K562 (cell line): ENCODE measurements around the gene ARHGAP9. TPM values are rescaled to one million over a fixed set of nuclear protein-coding genes. Genes with fewer than 3 reads are reported as not detected.

Source experiments
- ATAC-seq: fragments of 200-7000 bp; cut with Tn5 transposase; 3 replicates; pipeline ENCODE4 v1.9.1; 2020; ENCODE audit warnings: moderate library complexity
- BruUV-seq: library from RNA; stranded (reverse); fragments of 400-500 nt; replicated peaks from 2 replicates; lab custom pipeline; 2021; lab: Mats Ljungman, UMichigan
- CTCF ChIA-PET: fragments of 300-600 bp; formaldehyde crosslinking; extraction: SDS; loops from one replicate; lab custom pipeline; 2021; ENCODE audit warnings: low intra/inter-chr PET ratio; lab: Yijun Ruan, JAX
- POLR2A ChIA-PET: fragments of 300-600, 350-650 bp; sonication (Branson Sonifier 250); formaldehyde crosslinking; extraction: SDS; loops from one replicate; lab custom pipeline; 2021; ENCODE audit warnings: antibody characterized with exemption, inconsistent platforms; lab: Yijun Ruan, JAX
- DNase-seq, 4 experiments: peaks; one replicate each; pipeline versions ENCODE4 v3.0.0 to v3.0.0-alpha.2; 2011 to 2018; ENCODE audit warnings: low spot score in 3 of 4, mixed read lengths in 3 of 4; ENCODE audit errors: extremely low read depth in 1 of 4
- FAIRE-seq: peaks from 2 replicates; lab custom pipeline; 2011; peaks lifted over from hg19 to GRCh38; lab: Jason Lieb, UNC
- H2AFZ ChIP-seq: 2 replicates; pipeline ENCODE4 v1.6.0; 2011; ENCODE audit warnings: low read depth, low read length, control low read depth, inconsistent platforms
- H3K27ac ChIP-seq: fragments of 200-600 bp; 3 replicates; pipeline ENCODE4 v1.8.0; 2011; ENCODE audit warnings: low read depth, mild to moderate bottlenecking, control low read depth, inconsistent platforms, low read length, moderate library complexity, mixed read lengths; ENCODE audit errors: extremely low read depth
- H3K27me3 ChIP-seq, 2 experiments: fragments of 300-600 bp in 1 of 2; 2 replicates in 1 of 2; 3 replicates in 1 of 2; pipeline versions ENCODE4 v1.6.0 to v1.8.0; 2011; ENCODE audit warnings: inconsistent platforms in 2 of 2, low read length in 2 of 2, mild to moderate bottlenecking in 1 of 2, mixed read lengths in 1 of 2, moderate library complexity in 1 of 2; ENCODE audit not compliant: control insufficient read depth in 2 of 2, insufficient read depth in 2 of 2
- H3K36me3 ChIP-seq: fragments of 300-600 bp; 3 replicates; pipeline ENCODE4 v1.8.0; 2011; ENCODE audit warnings: mild to moderate bottlenecking, low read length, inconsistent platforms; ENCODE audit not compliant: control insufficient read depth, insufficient read depth
- H3K4me1 ChIP-seq, 2 experiments: fragments of 200-600 bp in 1 of 2; replicated peaks in 1 of 2; 2 replicates in 1 of 2; 3 replicates in 1 of 2; pipeline versions ENCODE4 v1.5.1 to v1.8.0; 2011; ENCODE audit warnings: inconsistent platforms in 2 of 2, low read length in 2 of 2, mild to moderate bottlenecking in 1 of 2, mixed read lengths in 1 of 2, moderate library complexity in 1 of 2; ENCODE audit not compliant: control insufficient read depth in 2 of 2, insufficient read depth in 2 of 2
- H3K4me2 ChIP-seq: 2 replicates; pipeline ENCODE4 v1.6.1; 2011; ENCODE audit warnings: low read length, control low read depth, inconsistent platforms, mixed read lengths; ENCODE audit not compliant: insufficient read depth
- H3K4me3 ChIP-seq: fragments of 200-600 bp; sonication (generic), shearing (Covaris generic); 2 replicates; pipeline ENCODE4 v1.5.1; 2016; ENCODE audit warnings: control low read depth, inconsistent platforms
- H3K79me2 ChIP-seq: fragments of 200-600 bp; 3 replicates; pipeline ENCODE4 v1.8.0; 2011; ENCODE audit warnings: low read length, inconsistent platforms; ENCODE audit not compliant: control insufficient read depth, insufficient read depth
- H3K9ac ChIP-seq, 2 experiments: 2 replicates each; pipeline versions ENCODE4 v1.6.0 to v1.6.1; 2011; ENCODE audit warnings: low read depth in 2 of 2, low read length in 2 of 2, control low read depth in 1 of 2, inconsistent platforms in 1 of 2, mild to moderate bottlenecking in 1 of 2, mixed read lengths in 1 of 2; ENCODE audit not compliant: insufficient read depth in 1 of 2
- H3K9me1 ChIP-seq: one replicate; pipeline ENCODE4 v1.6.0; 2011; ENCODE audit warnings: inconsistent platforms, mild to moderate bottlenecking, low read length, moderate library complexity; ENCODE audit not compliant: control insufficient read depth, insufficient read depth
- H3K9me3 ChIP-seq: replicated peaks from 2 replicates; pipeline ENCODE4 v1.5.1; 2011; ENCODE audit warnings: low read depth, low read length, inconsistent platforms; ENCODE audit not compliant: control insufficient read depth, insufficient read depth
- H4K20me1 ChIP-seq: replicated peaks from 2 replicates; pipeline ENCODE4 v1.6.1; 2011; ENCODE audit warnings: low read length, inconsistent platforms, mixed read lengths; ENCODE audit not compliant: control insufficient read depth, insufficient read depth
- ARNT ChIP-seq, 2 experiments: fragments of 450-650 bp; IDR thresholded peaks; 2 replicates each; pipeline ENCODE4 v1.6.1; 2016; ENCODE audit warnings: mild to moderate bottlenecking in 1 of 2
- CBFA2T2 ChIP-seq: fragments of 450-650 bp; conservative IDR thresholded peaks from 2 replicates; pipeline ENCODE4 v1.6.1; 2017; ENCODE audit warnings: mild to moderate bottlenecking
- EP300 ChIP-seq: IDR thresholded peaks from 2 replicates; pipeline ENCODE4 v1.6.1; 2012; ENCODE audit warnings: low read length, improper control_type of control experiment
- ETS2 ChIP-seq: IDR thresholded peaks from 2 replicates; pipeline ENCODE4 v1.6.1; 2016; ENCODE audit warnings: borderline replicate concordance, missing genetic modification characterization, mild to moderate bottlenecking, moderate library complexity, missing compliant biosample characterization; ENCODE audit not compliant: poor library complexity, severe bottlenecking
- HDAC2 ChIP-seq: fragments of 450-650 bp; IDR thresholded peaks from 2 replicates; pipeline ENCODE4 v1.6.1; 2016; ENCODE audit warnings: mild to moderate bottlenecking
- MAFG ChIP-seq: fragments of 450-650 bp; conservative IDR thresholded peaks from 2 replicates; pipeline ENCODE4 v1.6.1; 2016; ENCODE audit warnings: missing genetic modification characterization, missing compliant biosample characterization
- MEF2D ChIP-seq: conservative IDR thresholded peaks from 2 replicates; pipeline ENCODE4 v1.6.1; 2016; ENCODE audit warnings: low read depth, missing genetic modification characterization, missing compliant biosample characterization
- NFATC3 ChIP-seq: fragments of 450-650 bp; IDR thresholded peaks from 2 replicates; pipeline ENCODE4 v1.6.1; 2017; ENCODE audit warnings: mild to moderate bottlenecking
- RBM22 ChIP-seq: fragments of 200-400 bp; formaldehyde crosslinking; IDR thresholded peaks from 2 replicates; pipeline ENCODE4 v1.6.1; 2018; ENCODE audit warnings: low read length, low read depth; ENCODE audit not compliant: poor library complexity, severe bottlenecking
- SMC3 ChIP-seq: conservative IDR thresholded peaks from 2 replicates; pipeline ENCODE4 v1.6.1; 2011; ENCODE audit warnings: low read depth, low read length, improper control_type of control experiment; ENCODE audit not compliant: insufficient read depth
- ZFX ChIP-seq: sonication (generic); formaldehyde crosslinking; IDR thresholded peaks from 2 replicates; pipeline ENCODE4 v1.8.0; 2022; ENCODE audit warnings: mild to moderate bottlenecking, missing genetic modification reagents, moderate library complexity
- WGBS: fragments of 100-300 bp; shearing (Covaris generic); methylation state at CpG from one replicate; pipeline ENCODE4 v1.1.6; 2016; ENCODE audit warnings: low coverage, mixed read lengths; ENCODE audit not compliant: insufficient coverage; ENCODE audit errors: missing lambda C conversion rate; 5-methylcytosine and 5-hydroxymethylcytosine counted together
- in situ Hi-C: fragments of 300-500 bp; cut with MboI; formaldehyde crosslinking; loops from 4 replicates; pipeline ENCODE4 v1.15.0; 2018; ENCODE audit warnings: inconsistent platforms, mixed read lengths
- intact Hi-C: fragments of 100-400 bp; cut with micrococcal nuclease; formaldehyde crosslinking; loops from 2 replicates; pipeline ENCODE4 v1.14.2; 2022
- polyA plus RNA-seq, 8 experiments: library from polyadenylated mRNA; depleted of rRNA in 4 of 8; stranded (reverse) in 5 of 8; unstranded in 3 of 8; fragments of >200 nt; fragmentation: Nextera tagmentation in 2 of 8; fragmentation: Illumina TruSeq in 1 of 8; extraction: Ambion mirVana in 2 of 8; extraction: Trizol in 1 of 8; gene quantifications; 2 replicates each; pipeline versions ENCODE4 v1.2.1 to v1.2.3, GENCODE V29; 2011 to 2014; ENCODE audit warnings: inconsistent platforms in 1 of 8, missing spikeins in 1 of 8
- total RNA-seq, 7 experiments: library from RNA; depleted of rRNA in 6 of 7; stranded (reverse); fragments of >200 nt in 6 of 7; fragmentation: Illumina TruSeq in 2 of 7; extraction: Trizol in 2 of 7; gene quantifications; 2 replicates each; pipeline versions ENCODE4 v1.2.1 to v1.2.3, GENCODE V29; 2011 to 2021; ENCODE audit warnings: low replicate concordance in 1 of 7
- TF ChIP-seq, protein P1 (sequence below), 3 experiments: fragments of 200-800 bp in 1 of 3; sonication (Bioruptor generic) in 1 of 3; sonication (generic) in 1 of 3; formaldehyde crosslinking in 1 of 3; IDR thresholded peaks; 2 replicates each; pipeline versions ENCODE4 v1.6.1 to v1.8.0; 2016 to 2022; ENCODE audit warnings: mild to moderate bottlenecking in 2 of 3, missing compliant biosample characterization in 2 of 3, missing genetic modification characterization in 2 of 3, missing genetic modification reagents in 1 of 3
- TF ChIP-seq, protein P2 (sequence below), 2 experiments: fragments of 450-650 bp; conservative IDR thresholded peaks; 2 replicates each; pipeline ENCODE4 v1.6.1; 2017; ENCODE audit warnings: mild to moderate bottlenecking in 2 of 2, moderate library complexity in 2 of 2
- TF ChIP-seq, protein P3 (sequence below): fragments of 450-650 bp; IDR thresholded peaks from 2 replicates; pipeline ENCODE4 v1.6.1; 2017; ENCODE audit warnings: mild to moderate bottlenecking, moderate library complexity

Gene ARHGAP9
- total and polyA plus RNA-seq, 9 of the 15 experiments (the other 6 are each of a cell fraction or from before 2014, with no cell fraction given), result 1.5 to 10.2 (median 5.1) TPM

DNA sequence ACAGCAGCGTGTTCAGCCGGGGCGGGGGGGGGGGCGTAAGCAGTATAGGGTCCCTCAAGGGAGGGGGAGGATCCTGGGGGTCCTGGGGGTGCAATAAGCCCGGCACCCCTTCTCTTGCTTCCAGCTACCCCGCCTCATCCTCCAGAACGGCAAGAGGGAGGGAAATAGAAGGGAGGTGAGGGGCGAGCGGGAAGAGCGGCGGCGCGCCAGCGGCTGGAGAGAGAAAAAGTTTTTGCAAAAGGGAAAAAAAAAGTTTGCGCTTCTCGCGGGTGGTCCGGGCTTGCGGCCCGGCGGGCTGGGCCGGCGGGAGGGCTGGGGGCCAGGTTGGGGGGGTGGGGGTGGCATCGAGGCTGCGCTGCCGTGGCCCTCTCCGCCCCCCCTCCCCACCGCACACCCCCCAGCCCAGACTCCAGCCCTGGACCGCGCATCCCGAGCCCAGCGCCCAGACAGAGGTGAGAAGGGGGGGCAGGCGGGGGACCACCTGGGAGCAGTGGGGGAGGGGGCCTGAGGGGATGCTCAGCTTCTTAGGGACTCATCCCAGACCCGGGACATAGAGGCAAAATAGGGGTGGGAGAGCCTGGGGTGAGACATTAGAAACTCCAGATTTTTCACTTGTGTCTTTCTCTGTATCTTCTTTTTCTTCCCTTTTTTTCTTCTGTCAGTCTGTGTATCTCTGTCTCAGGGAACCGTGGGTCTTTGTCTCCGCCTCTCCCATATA, 19.8 kb downstream of the ARHGAP9 start, which contains the start of gene GLI1:
Gene GLI1, plus strand, starts transcription at position 36 of the 718 bp plus-strand sequence. CDS start 3,907 bp downstream, outside the sequence.
- ATAC-seq, result no peak
- intact Hi-C loops, result loop anchor here (2.0 to 5.0 kb wide), 3 partner anchors 27 to 232 kb away; partner anchors contain the start of genes DDIT3 and OS9
- Histone ChIP-seq H3K9me1 (no peaks in the 10 kb centered on the region), H3K36me3 (no peaks in the 10 kb centered on the region), H3K27ac (peak within 1 kb of the TSS; percentile 71), H4K20me1 (no peaks in the 10 kb centered on the region), H3K9ac (peak within 1 kb of the TSS; percentile 71 to 89), H3K9me3 (no peaks in the 10 kb centered on the region), H3K27me3 (0 out of 5 replicates have a peak, but pooled peaks cover 0 to 6% of the 10 kb centered on the region in 2 experiments), H2AFZ (peak within 1 kb of the TSS; percentile 97), H3K4me3 (peak within 1 kb of the TSS; percentile 62), H3K4me2 (peak within 1 kb of the TSS; percentile 91), H3K4me1 (peaks cover 36 to 58% of the 10 kb centered on the region in 2 experiments), H3K79me2 (peaks cover 20% of the 10 kb centered on the region; the same call in 2 of the 3 replicates)
- in situ Hi-C loops, result no loop called here
- CTCF ChIA-PET, result interaction anchor here (0.6 to 1.9 kb wide), 2 partner anchors 444 to 446 kb away, joined by 7 to 8 read pairs; no protein-coding TSS in a partner anchor
- FAIRE-seq, result no peak
- peak in 3 of 4 experiments; percentile 68 to 77 (median 69) for DNase-seq
- no TSS peak for BruUV-seq
- POLR2A ChIA-PET, result interaction anchor here (0.7 to 2.3 kb wide), 7 partner anchors 10 to 230 kb away, joined by 3 to 13 read pairs (median 3); partner anchors contain the start of gene SHMT2
- 0% methylated on average over 3 of the region's 36 CpGs for WGBS
- TF ChIP-seq RBM22 (no peak), MAFG (no peak), SMC3 (no peak), CBFA2T2 (no peak), ETS2 (tag) (no peak), ZFX (CRISPR knock-in tag) (no peak), MEF2D (tag) (no peak), ARNT (IDR thresholded peaks at IDR 0.05) (peak in 1 of 2 experiments; percentile 5; a peak in 1 of 4 replicates), EP300 (no peak), NFATC3 (no peak), HDAC2 (no peak; the same call in 1 of the 2 replicates)
- TF ChIP-seq, protein P1, sequence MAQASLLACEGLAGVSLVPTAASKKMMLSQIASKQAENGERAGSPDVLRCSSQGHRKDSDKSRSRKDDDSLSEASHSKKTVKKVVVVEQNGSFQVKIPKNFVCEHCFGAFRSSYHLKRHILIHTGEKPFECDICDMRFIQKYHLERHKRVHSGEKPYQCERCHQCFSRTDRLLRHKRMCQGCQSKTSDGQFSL (CRISPR knock-in tag; IDR thresholded peaks at IDR 0.05), result peak; percentile 88
- TF ChIP-seq, protein P1 (tag; IDR thresholded peaks at IDR 0.05), result peak in 1 of 2 experiments; percentile 94; a peak in 2 of 4 replicates
- TF ChIP-seq, protein P2, sequence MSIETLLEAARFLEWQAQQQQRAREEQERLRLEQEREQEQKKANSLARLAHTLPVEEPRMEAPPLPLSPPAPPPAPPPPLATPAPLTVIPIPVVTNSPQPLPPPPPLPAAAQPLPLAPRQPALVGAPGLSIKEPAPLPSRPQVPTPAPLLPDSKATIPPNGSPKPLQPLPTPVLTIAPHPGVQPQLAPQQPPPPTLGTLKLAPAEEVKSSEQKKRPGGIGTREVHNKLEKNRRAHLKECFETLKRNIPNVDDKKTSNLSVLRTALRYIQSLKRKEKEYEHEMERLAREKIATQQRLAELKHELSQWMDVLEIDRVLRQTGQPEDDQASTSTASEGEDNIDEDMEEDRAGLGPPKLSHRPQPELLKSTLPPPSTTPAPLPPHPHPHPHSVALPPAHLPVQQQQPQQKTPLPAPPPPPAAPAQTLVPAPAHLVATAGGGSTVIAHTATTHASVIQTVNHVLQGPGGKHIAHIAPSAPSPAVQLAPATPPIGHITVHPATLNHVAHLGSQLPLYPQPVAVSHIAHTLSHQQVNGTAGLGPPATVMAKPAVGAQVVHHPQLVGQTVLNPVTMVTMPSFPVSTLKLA (conservative IDR thresholded peaks at IDR 0.05), result peak; percentile 2 to 15; a peak in 1 of 4 replicates
- TF ChIP-seq, protein P3, sequence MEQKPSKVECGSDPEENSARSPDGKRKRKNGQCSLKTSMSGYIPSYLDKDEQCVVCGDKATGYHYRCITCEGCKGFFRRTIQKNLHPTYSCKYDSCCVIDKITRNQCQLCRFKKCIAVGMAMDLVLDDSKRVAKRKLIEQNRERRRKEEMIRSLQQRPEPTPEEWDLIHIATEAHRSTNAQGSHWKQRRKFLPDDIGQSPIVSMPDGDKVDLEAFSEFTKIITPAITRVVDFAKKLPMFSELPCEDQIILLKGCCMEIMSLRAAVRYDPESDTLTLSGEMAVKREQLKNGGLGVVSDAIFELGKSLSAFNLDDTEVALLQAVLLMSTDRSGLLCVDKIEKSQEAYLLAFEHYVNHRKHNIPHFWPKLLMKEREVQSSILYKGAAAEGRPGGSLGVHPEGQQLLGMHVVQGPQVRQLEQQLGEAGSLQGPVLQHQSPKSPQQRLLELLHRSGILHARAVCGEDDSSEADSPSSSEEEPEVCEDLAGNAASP, result no peak
